ENCODE results near the gene ASXL1.

ASXL1 gene

DNA sequence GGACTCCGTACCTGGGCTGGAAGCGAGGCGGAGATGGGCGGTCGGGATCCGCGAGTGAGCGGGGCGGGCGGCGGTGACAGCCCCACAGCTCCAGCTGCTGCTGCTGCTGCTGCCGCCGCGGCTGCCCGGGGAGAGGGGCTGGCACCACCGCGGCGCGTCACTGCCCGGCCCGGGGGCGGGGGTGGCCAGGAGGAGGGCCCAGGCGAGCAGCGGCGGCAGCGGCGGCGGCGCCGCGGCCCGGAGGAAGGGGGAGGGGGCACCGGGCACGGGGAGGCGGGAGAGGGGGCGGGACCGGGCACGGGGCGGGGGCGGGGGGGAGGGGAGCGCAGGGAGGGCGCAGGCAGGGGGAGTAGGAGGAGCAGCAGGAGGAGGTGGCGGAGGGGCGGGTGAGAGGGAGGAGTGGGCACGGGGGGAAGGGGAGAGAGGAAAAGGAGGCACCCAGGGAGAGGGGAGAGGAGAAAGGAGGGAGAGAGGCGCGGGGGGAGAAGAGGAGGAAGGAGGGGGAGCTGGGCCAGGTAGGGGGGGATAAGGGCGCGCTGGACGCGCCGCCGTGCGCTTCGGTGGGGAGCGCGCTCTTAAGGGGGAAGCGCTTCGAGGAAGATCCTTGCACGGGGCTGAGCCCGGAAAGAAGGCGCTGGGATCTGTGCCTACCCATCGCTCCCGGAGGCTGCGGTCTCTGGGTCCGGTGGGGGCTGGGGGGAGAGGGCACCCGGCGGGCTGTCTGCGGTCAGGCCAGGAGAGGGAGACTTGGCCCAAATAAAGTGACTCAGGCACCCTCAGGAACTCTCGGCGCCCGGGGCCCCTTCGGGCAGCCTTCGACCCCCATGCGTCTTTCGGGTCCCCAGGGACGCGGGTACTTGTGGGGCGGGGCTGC is 125.5 kb downstream of the ASXL1 start:
- DNase-seq (ENCODE audit: extremely low read depth, insufficient read length) = no peak
- TF ChIP-seq, protein P1, sequence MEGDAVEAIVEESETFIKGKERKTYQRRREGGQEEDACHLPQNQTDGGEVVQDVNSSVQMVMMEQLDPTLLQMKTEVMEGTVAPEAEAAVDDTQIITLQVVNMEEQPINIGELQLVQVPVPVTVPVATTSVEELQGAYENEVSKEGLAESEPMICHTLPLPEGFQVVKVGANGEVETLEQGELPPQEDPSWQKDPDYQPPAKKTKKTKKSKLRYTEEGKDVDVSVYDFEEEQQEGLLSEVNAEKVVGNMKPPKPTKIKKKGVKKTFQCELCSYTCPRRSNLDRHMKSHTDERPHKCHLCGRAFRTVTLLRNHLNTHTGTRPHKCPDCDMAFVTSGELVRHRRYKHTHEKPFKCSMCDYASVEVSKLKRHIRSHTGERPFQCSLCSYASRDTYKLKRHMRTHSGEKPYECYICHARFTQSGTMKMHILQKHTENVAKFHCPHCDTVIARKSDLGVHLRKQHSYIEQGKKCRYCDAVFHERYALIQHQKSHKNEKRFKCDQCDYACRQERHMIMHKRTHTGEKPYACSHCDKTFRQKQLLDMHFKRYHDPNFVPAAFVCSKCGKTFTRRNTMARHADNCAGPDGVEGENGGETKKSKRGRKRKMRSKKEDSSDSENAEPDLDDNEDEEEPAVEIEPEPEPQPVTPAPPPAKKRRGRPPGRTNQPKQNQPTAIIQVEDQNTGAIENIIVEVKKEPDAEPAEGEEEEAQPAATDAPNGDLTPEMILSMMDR (IDR thresholded peaks at IDR 0.05; ENCODE audit: insufficient read depth, low read length, poor library complexity, severe bottlenecking) = no peak
- peak overlapping the region; percentile 65 for H3K4me3 ChIP-seq (replicated peaks; ENCODE audit: low read depth, low read length)

DNA sequence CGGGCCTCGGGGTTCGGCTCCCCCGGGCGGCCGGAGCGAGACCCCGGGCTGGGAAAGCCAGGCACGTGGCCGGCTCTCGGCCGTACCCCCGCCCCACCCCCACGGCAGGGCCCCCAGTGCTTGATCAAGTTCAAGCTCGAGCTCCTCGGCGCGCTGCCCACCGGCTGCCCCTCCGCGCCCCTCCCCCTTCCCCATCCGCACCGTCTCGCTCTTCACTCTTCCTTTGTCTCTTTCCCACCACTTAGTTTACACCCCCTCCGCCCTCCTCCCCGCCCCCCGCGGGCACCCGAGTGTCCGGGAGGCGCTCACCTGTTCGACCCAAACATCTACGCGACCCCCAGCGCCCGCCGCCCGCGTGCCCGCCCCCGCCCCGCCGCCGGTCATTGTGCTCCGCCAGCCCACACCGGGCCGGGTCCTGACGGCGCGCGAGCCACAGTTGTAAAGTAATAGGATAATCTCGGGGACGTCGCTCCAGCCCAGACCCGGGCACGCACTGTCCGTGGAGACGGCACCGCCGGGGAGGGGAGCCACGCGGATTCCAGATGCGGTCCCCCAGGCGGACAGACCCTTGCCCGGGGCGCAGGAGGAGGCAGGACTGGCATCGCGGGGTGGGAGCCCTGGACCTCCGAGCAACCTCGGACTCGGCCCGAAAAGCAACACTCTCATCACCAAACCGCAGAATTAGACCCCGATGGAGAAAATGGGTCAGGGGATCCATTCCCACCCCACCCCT is 126.3 kb downstream of the ASXL1 start:
- DNase-seq (ENCODE audit: extremely low read depth, insufficient read length) = no peak
- Histone ChIP-seq H3K36me3 (ENCODE audit: control insufficient read depth, insufficient read depth, low read length) (no peaks in the 10 kb centered on the region), H3K4me3 (replicated peaks; ENCODE audit: low read depth, low read length) (peak overlapping the region; percentile 65), H3K27me3 (replicated peaks; ENCODE audit: control insufficient read depth, insufficient read depth, low read length) (no peaks in the 10 kb centered on the region; the same call in 1 of the 2 replicates)
- TF ChIP-seq, protein P1 (IDR thresholded peaks at IDR 0.05; ENCODE audit: insufficient read depth, low read length, poor library complexity, severe bottlenecking) = no peak

More for the DNA sequence above, 125.5 kb downstream of the ASXL1 start:
- Histone ChIP-seq H3K36me3 (ENCODE audit: control insufficient read depth, insufficient read depth, low read length) (no peaks in the 10 kb centered on the region), H3K27me3 (replicated peaks; ENCODE audit: control insufficient read depth, insufficient read depth, low read length) (no peaks in the 10 kb centered on the region; the same call in 1 of the 2 replicates)

DNA sequence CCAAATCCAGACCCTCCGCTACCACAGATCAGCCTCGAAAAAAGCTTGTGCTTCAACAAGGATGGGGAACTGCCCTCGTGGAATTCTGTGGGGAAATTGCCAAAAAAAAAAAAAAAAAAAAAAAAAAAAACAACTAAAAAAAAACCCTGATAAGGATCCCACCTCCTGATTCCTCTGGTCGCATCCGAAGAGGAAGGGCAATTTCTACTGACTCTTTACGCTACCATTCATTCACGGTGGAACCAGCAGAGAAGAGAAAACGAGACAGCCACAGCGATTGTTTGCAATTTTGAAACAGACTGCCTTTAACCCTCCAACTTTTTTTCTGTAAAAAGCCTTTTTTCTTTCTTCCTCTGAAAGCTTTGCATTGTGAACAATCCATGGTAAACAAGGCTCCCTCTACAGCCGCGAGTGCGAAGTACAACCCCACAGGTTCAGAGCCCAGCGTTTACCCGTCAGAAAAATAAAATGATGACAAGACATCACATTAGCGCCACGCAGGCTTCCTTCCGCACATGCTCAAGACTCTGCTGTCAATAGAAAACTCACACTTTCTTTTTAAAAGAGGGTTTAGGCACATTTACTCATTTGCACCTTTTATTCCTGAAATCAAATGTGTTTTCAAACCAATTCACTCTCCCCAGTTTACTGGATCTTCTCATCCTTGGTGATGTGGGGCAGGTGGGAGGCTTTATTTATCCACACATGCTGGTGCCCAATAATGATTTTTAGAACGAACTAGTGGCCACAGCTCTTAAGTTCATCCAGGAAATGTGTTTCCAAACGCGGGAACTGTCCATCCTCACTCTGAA is 127.0 kb downstream of the ASXL1 start:
- peak overlapping the region; percentile 65 for H3K4me3 ChIP-seq (replicated peaks; ENCODE audit: low read depth, low read length)
- DNase-seq (ENCODE audit: extremely low read depth, insufficient read length) = no peak
- no peaks in the 10 kb centered on the region; the same call in 1 of the 2 replicates for H3K27me3 ChIP-seq (replicated peaks; ENCODE audit: control insufficient read depth, insufficient read depth, low read length)
- TF ChIP-seq, protein P1 (IDR thresholded peaks at IDR 0.05; ENCODE audit: insufficient read depth, low read length, poor library complexity, severe bottlenecking) = peak; percentile 83
- H3K36me3 ChIP-seq (ENCODE audit: control insufficient read depth, insufficient read depth, low read length) = no peaks in the 10 kb centered on the region

DNA sequence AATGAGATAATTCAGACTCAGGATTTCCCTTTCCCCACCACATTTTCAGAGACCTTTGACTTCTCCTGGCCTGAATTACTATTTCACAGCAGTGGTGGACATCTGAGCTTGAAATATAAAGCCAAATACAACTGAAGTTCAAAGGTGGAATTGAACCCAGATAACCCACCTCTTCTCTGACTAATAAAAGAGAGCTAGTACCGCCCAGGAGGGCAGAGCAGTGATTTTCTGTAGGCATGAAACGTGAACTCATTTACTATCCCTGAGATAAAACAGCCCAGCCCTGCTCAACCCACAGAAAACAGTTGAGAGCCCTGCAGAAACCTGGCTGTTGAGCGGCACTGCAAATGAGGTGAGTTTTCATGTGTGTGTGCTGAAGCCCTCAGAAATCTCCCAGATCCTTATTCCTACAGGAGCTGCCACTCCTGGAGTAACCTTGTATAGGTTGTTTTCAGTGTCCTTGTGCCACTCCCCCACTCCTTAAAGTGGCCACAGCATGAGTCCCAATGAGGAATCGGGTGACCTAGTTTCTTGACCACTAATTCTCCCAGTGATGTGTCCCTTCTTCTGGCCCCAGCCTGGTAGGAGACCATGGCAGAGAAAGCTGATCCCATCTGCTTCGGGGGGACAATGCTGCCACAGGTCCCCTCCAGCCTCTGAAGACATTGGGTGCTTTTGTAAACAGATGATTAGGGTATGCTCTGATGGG is 127.8 kb downstream of the ASXL1 start:
- no peak for DNase-seq (ENCODE audit: extremely low read depth, insufficient read length)
- Histone ChIP-seq H3K4me3 (replicated peaks; ENCODE audit: low read depth, low read length) (no peak overlapping the region), H3K27me3 (replicated peaks; ENCODE audit: control insufficient read depth, insufficient read depth, low read length) (no peaks in the 10 kb centered on the region; the same call in 1 of the 2 replicates), H3K36me3 (ENCODE audit: control insufficient read depth, insufficient read depth, low read length) (no peaks in the 10 kb centered on the region)
- TF ChIP-seq, protein P1 (IDR thresholded peaks at IDR 0.05; ENCODE audit: insufficient read depth, low read length, poor library complexity, severe bottlenecking) = no peak

DNA sequence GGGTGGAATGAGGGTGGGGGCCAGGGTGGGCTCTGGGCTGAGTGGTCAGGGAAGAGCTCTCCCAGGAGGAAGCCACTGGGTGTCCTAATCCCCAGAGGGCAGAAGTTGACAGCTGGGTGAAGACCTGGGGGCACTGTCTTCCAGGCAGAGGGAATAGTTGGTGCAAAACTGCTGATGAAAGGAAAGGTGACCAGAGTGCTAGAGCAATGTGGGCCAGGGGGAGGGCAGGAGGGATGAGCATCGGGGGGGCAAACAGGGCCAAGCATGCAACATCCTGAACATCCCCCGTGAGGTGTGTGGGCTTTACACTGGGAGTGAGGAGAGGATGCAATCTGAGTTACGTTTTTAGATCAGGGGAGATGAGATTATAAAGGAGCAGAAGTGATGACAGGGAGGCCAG is 129.2 kb downstream of the ASXL1 start:
- Histone ChIP-seq H3K4me3 (replicated peaks; ENCODE audit: low read depth, low read length) (no peak overlapping the region), H3K36me3 (ENCODE audit: control insufficient read depth, insufficient read depth, low read length) (no peaks in the 10 kb centered on the region), H3K27me3 (replicated peaks; ENCODE audit: control insufficient read depth, insufficient read depth, low read length) (no peaks in the 10 kb centered on the region; the same call in 1 of the 2 replicates)
- DNase-seq (ENCODE audit: extremely low read depth, insufficient read length) = no peak
- TF ChIP-seq, protein P1 (IDR thresholded peaks at IDR 0.05; ENCODE audit: insufficient read depth, low read length, poor library complexity, severe bottlenecking) = no peak
